PC-9 (cell line): ENCODE measurements around the gene PTGS2. TPM values are rescaled to one million over a fixed set of nuclear protein-coding genes. Genes with fewer than 3 reads are reported as not detected.
A peak's percentile ranks its signal among the peaks of the same experiment; 100 is the strongest.

ENCODE experiments used
- BruUV-seq: library from RNA; stranded (reverse); fragments of 400-500 nt; replicated peaks from 2 replicates; lab custom pipeline; 2021; lab: Mats Ljungman, UMichigan
- CTCF ChIA-PET: fragments of 300-600 bp; sonication (Branson Sonifier 250); formaldehyde crosslinking; loops from one replicate; lab custom pipeline; 2022; ENCODE audit warnings: antibody characterized with exemption; lab: Charles Lee
- POLR2A ChIA-PET: fragments of 300-600 bp; sonication (Branson Sonifier 250); formaldehyde crosslinking; loops from one replicate; lab custom pipeline; 2022; ENCODE audit warnings: antibody characterized with exemption; ENCODE audit not compliant: unreplicated experiment; lab: Charles Lee
- DNase-seq, 2 experiments: peaks; one replicate each; pipeline versions ENCODE4 v3.0.0 to v3.0.0-alpha.2; 2015 to 2022; ENCODE audit warnings: mixed read lengths in 1 of 2
- H2AFZ ChIP-seq: fragments of 200-600 bp; sonication (generic); 2 replicates; pipeline ENCODE4 v1.8.1; 2017; ENCODE audit warnings: antibody characterized with exemption
- H3F3A ChIP-seq: fragments of 200-600 bp; sonication (generic); 2 replicates; pipeline ENCODE4 v1.8.1; 2017; ENCODE audit warnings: antibody characterized with exemption, mild to moderate bottlenecking, low read depth; ENCODE audit not compliant: insufficient read depth
- H3K27ac ChIP-seq: fragments of 200-600 bp; sonication (generic); 2 replicates; pipeline ENCODE4 v1.6.1; 2016; ENCODE audit warnings: mixed run types
- H3K27me3 ChIP-seq: fragments of 200-600 bp; sonication (generic); 2 replicates; pipeline ENCODE4 v1.6.1; 2016; ENCODE audit warnings: low read depth, mixed run types; ENCODE audit not compliant: insufficient read depth
- H3K36me3 ChIP-seq: fragments of 200-600 bp; sonication (generic); 2 replicates; pipeline ENCODE4 v1.6.1; 2016; ENCODE audit warnings: low read depth, mixed run types
- H3K4me1 ChIP-seq: fragments of 200-600 bp; sonication (generic); replicated peaks from 2 replicates; pipeline ENCODE4 v1.6.1; 2016; ENCODE audit warnings: mixed run types; ENCODE audit not compliant: insufficient read depth
- H3K4me2 ChIP-seq: fragments of 200-600 bp; sonication (generic); 2 replicates; pipeline ENCODE4 v1.6.1; 2017; ENCODE audit warnings: mixed run types
- H3K4me3 ChIP-seq: fragments of 200-600 bp; sonication (generic); 2 replicates; pipeline ENCODE4 v1.6.1; 2016; ENCODE audit warnings: mixed run types
- H3K79me2 ChIP-seq: fragments of 200-600 bp; sonication (generic); 2 replicates; pipeline ENCODE4 v1.6.1; 2017; ENCODE audit warnings: low read depth, mixed run types
- H3K9me2 ChIP-seq: fragments of 200-600 bp; sonication (generic); 2 replicates; pipeline ENCODE4 v1.8.1; 2017; ENCODE audit warnings: mild to moderate bottlenecking; ENCODE audit not compliant: insufficient read depth
- H3K9me3 ChIP-seq: fragments of 200-600 bp; sonication (generic); 2 replicates; pipeline ENCODE4 v1.8.1; 2016; ENCODE audit warnings: low read depth; ENCODE audit not compliant: insufficient read depth
- H4K20me1 ChIP-seq: fragments of 200-600 bp; sonication (generic); 2 replicates; pipeline ENCODE4 v1.8.1; 2017; ENCODE audit not compliant: insufficient read depth
- CTCF ChIP-seq: fragments of 200-600 bp; sonication (generic); conservative IDR thresholded peaks from 2 replicates; pipeline ENCODE4 v1.6.1; 2017; ENCODE audit warnings: mixed run types, antibody characterized with exemption, mild to moderate bottlenecking, moderate library complexity
- EZH2 ChIP-seq: fragments of 200-600 bp; sonication (generic); IDR thresholded peaks from 2 replicates; pipeline ENCODE4 v1.8.0; 2017; ENCODE audit warnings: antibody characterized with exemption, low read depth
- intact Hi-C: fragments of 100-400 bp; cut with micrococcal nuclease; formaldehyde crosslinking; loops from one replicate; pipeline ENCODE4 v1.10.0; 2022; ENCODE audit not compliant: unreplicated experiment
- total RNA-seq: library from RNA; stranded (reverse); gene quantifications from 2 replicates; pipeline ENCODE4 v1.2.3, GENCODE V29; 2021

Gene PTGS2
- total RNA-seq, 1 experiment from 2014 or later = 0.63 TPM

GRCh38 chr1:186703209-186703766 is 23.1 kb upstream of the PTGS2 start:
- no TSS peak for BruUV-seq
- DNase-seq = no peak
- Histone ChIP-seq H3K4me1 (no peaks in the 10 kb centered on the region), H3K79me2 (no peaks in the 10 kb centered on the region), H3K4me2 (peak overlapping the region; percentile 44; the same call in 1 of the 2 replicates), H3K27ac (no peak overlapping the region), H3K36me3 (no peaks in the 10 kb centered on the region), H3K9me3 (no peaks in the 10 kb centered on the region), H2AFZ (no peak overlapping the region; the same call in 1 of the 2 replicates), H3F3A (no peaks in the 10 kb centered on the region), H3K9me2 (no peaks in the 10 kb centered on the region), H3K27me3 (no peaks in the 10 kb centered on the region), H3K4me3 (no peak overlapping the region), H4K20me1 (no peaks in the 10 kb centered on the region)
- POLR2A ChIA-PET = no interaction called here
- TF ChIP-seq CTCF = no peak
- no peak for TF ChIP-seq EZH2
- CTCF ChIA-PET = no interaction called here
- intact Hi-C loops = no loop called here

GRCh38 chr1:186700722-186701121 is 20.5 kb upstream of the PTGS2 start:
- intact Hi-C loops = no loop called here
- no peaks in the 10 kb centered on the region for H3K4me1 ChIP-seq
- no peak for DNase-seq
- BruUV-seq = no TSS peak
- H2AFZ ChIP-seq = no peak overlapping the region
- no peak overlapping the region for H3K27ac ChIP-seq
- no peaks in the 10 kb centered on the region for H3K27me3 ChIP-seq
- no peak overlapping the region for H3K4me2 ChIP-seq
- H4K20me1 ChIP-seq = no peaks in the 10 kb centered on the region
- TF ChIP-seq EZH2 (no peak), CTCF (no peak)
- H3K79me2 ChIP-seq = no peaks in the 10 kb centered on the region
- H3K36me3 ChIP-seq = no peaks in the 10 kb centered on the region
- no peak overlapping the region for H3K4me3 ChIP-seq
- H3F3A ChIP-seq = no peaks in the 10 kb centered on the region
- ChIA-PET CTCF (no interaction called here), POLR2A (no interaction called here)
- H3K9me3 ChIP-seq = no peaks in the 10 kb centered on the region
- no peaks in the 10 kb centered on the region for H3K9me2 ChIP-seq

- ChIA-PET POLR2A (no interaction called here), CTCF (interaction anchor here (0.5 kb wide), 1 partner anchor 839 kb away, joined by 4 read pairs; no protein-coding TSS in a partner anchor)
- Histone ChIP-seq H3K27ac (no peak overlapping the region), H3K9me2 (no peaks in the 10 kb centered on the region), H2AFZ (no peak overlapping the region), H3K27me3 (no peaks in the 10 kb centered on the region), H3K4me2 (no peak overlapping the region), H3K4me1 (no peaks in the 10 kb centered on the region), H3K36me3 (no peaks in the 10 kb centered on the region), H4K20me1 (no peaks in the 10 kb centered on the region), H3K4me3 (no peak overlapping the region), H3K79me2 (no peaks in the 10 kb centered on the region), H3K9me3 (no peaks in the 10 kb centered on the region), H3F3A (no peaks in the 10 kb centered on the region)
- TF ChIP-seq EZH2 = no peak
- no peak for TF ChIP-seq CTCF
- intact Hi-C loops = no loop called here
- no peak for DNase-seq
- no TSS peak for BruUV-seq
These were observed 19.3 kb upstream of the PTGS2 start for GRCh38 chr1:186699519-186699918.
